Peyer's patch (tissue), 4 donors: ENCODE measurements around the gene ITGB3. TPM values are rescaled to one million over a fixed set of nuclear protein-coding genes. Genes with fewer than 3 reads are reported as not detected.
A peak's percentile ranks its signal among the peaks of the same experiment; 100 is the strongest.
"Not testable (repeated sequence)": the region's sequence is repeated elsewhere in the genome, so short reads cannot be mapped to it uniquely, and the experiment has no call there.

ENCODE experiments used
- DNase-seq, 3 donors: peaks; one replicate each; pipeline ENCODE4 v3.0.0-alpha.2; 2017 to 2019
- H3K27ac ChIP-seq, 4 donors: fragments of 200-600 bp; sonication (generic); one replicate each; pipeline ENCODE4 v1.5.1; 2016 to 2019
- H3K27me3 ChIP-seq, 2 donors: fragments of 200-600 bp; sonication (generic); one replicate each; pipeline ENCODE4 v1.5.1; 2019
- H3K36me3 ChIP-seq, 3 donors: fragments of 200-600 bp; sonication (generic); one replicate each; pipeline ENCODE4 v1.5.1; 2016 to 2019
- H3K4me1 ChIP-seq, 4 donors: fragments of 200-600 bp; sonication (generic); one replicate each; pipeline ENCODE4 v1.5.1; 2016 to 2019
- H3K4me3 ChIP-seq, 4 donors: fragments of 200-600 bp; sonication (generic); 1 replicate in 3 of 4; 2 replicates in 1 of 4; pipeline ENCODE4 v1.5.1; 2016 to 2019; ENCODE audit warnings: mild to moderate bottlenecking in 1 of 4
- H3K9me3 ChIP-seq, 4 donors: fragments of 200-600 bp; sonication (generic); one replicate each; pipeline ENCODE4 v1.5.1; 2016 to 2019; ENCODE audit warnings: mild to moderate bottlenecking in 1 of 4
- CTCF ChIP-seq, 6 experiments: fragments of 450-650 bp in 4 of 6; fragments of 200-600 bp in 2 of 6; sonication (generic) in 1 of 6; IDR thresholded peaks; one replicate each; pipeline ENCODE4 v1.5.1; 2017 to 2019; ENCODE audit warnings: antibody characterized with exemption in 6 of 6, mild to moderate bottlenecking in 3 of 6, moderate library complexity in 1 of 6
- POLR2A ChIP-seq, 2 donors: fragments of 450-650 bp; IDR thresholded peaks; one replicate each; pipeline ENCODE4 v1.5.1; 2017; ENCODE audit warnings: antibody characterized with exemption in 2 of 2, mild to moderate bottlenecking in 2 of 2, moderate library complexity in 2 of 2
- total RNA-seq, 4 donors: library from RNA; depleted of rRNA; stranded (reverse); fragments of >200 nt; gene quantifications; one replicate each; pipeline ENCODE4 v1.1.0, GENCODE V29; 2016

Gene ITGB3
- total RNA-seq, 4 donors from 2014 or later = 4.6 to 18.2 (median 6.6) TPM

DNA sequence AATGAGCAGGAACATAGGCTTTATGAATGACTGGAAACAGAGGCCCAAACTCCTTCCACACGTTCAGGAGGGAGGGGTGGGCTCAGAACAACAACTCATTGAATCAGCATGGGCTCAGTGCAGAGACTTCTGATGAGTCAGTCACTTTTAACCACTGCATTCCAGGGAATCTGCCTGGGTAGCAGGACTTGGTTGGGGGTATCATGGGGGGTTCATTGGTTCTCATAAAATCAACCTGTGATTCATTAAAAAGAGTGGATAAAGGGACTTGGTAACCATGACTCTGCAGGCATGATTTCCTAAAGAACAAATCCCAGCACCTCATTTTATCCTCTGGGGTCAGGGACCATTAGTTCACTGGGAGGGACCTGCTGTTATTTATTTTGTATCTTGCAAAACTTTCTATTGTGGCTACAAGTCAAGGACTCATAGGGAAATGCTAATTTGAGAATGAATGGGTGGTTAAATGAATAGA lies 13.8 kb downstream of the ITGB3 start:
- Histone ChIP-seq H3K4me1 (peaks cover 0 to 5% (median 0%) of the 10 kb centered on the region in 4 donors), H3K4me3 (no peak overlapping the region), H3K9me3 (no peaks in the 10 kb centered on the region), H3K36me3 (no peaks in the 10 kb centered on the region), H3K27me3 (no peaks in the 10 kb centered on the region), H3K27ac (peak overlapping the region in 2 of 4 donors; percentile 2 to 68)
- no peak for DNase-seq
- TF ChIP-seq POLR2A (IDR thresholded peaks at IDR 0.05) (no peak), CTCF (IDR thresholded peaks at IDR 0.05) (no peak)

- not testable (repeated sequence) for H3K9me3 ChIP-seq, H3K27ac ChIP-seq
These were observed 15.3 kb downstream of the ITGB3 start for GRCh38 chr17:47268964-47269363.

GRCh38 chr17:47269561-47270280 lies 16.1 kb downstream of the ITGB3 start:
- H3K27ac ChIP-seq, H3K27me3 ChIP-seq, DNase-seq, H3K36me3 ChIP-seq, H3K4me1 ChIP-seq, H3K9me3 ChIP-seq, H3K4me3 ChIP-seq: not testable (repeated sequence)

More at GRCh38 chr17:47268964-47269363, 15.3 kb downstream of the ITGB3 start:
- not testable (repeated sequence) for H3K36me3 ChIP-seq, DNase-seq, H3K4me3 ChIP-seq, H3K4me1 ChIP-seq, H3K27me3 ChIP-seq

DNA sequence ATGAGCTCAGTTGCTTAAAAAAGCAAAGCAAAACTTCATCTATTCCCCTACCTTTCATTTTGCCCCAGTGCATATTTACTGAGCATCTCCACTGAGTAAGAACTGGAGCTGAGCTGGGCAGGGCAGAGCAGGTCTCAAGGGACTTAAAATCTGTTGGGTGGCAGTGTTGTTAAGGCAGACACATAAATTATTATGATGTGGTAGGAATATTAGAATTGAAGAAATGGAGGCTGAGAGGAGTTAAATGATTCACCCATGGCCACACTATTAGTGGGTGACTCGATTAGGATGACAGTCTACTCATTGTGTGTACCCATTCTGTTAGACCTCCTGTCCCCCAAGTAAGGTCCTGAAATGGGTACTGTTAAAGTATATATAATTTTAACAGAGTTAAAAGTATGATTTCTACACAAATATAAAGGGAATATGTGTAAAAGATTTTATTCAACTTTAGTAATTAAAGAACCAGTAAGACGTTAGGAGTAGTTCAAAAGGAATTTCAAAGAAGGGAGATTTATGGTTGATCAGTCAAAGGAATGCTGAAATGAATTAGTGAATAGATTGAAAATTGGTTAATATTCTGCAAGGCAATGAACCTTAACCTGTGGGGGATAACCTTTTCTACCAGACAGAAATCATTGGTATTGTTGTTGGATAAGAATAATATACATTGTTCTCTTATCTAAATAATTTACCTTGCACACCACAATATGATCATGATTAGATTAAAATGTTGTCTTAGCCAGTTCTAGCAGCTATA lies 17.5 kb downstream of the ITGB3 start:
- Histone ChIP-seq H3K36me3 (no peaks in the 10 kb centered on the region), H3K27me3 (no peaks in the 10 kb centered on the region), H3K4me1 (peaks cover 0 to 13% (median 2%) of the 10 kb centered on the region in 4 donors), H3K4me3 (no peak overlapping the region), H3K9me3 (no peaks in the 10 kb centered on the region), H3K27ac (no peak overlapping the region)
- TF ChIP-seq CTCF (IDR thresholded peaks at IDR 0.05) (no peak), POLR2A (IDR thresholded peaks at IDR 0.05) (no peak)
- DNase-seq = no peak

DNA sequence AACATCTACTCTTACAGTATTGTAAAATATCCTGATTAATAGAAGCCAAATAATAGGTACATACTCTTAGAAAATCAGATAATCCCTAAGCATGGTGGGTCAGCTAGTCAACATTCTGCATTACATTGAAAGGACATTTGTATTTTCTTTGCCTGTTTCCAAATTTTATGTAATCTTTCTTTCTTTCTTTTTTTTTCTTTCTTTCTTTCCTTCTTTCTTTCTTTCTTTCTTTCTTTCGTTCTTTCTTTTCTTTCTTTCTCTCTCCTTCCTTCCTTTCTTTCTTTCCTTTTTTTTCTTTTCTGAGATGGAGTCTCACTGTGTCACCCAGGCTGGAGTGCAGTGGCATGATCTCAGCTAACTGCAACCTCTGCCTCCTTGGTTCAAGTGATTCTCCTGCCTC lies 18.9 kb downstream of the ITGB3 start:
- TF ChIP-seq CTCF (IDR thresholded peaks at IDR 0.05) = no peak
- no peaks in the 10 kb centered on the region for H3K27me3 ChIP-seq
- H3K4me1 ChIP-seq = peaks cover 0 to 26% (median 2%) of the 10 kb centered on the region in 4 donors
- no peak for DNase-seq
- H3K9me3 ChIP-seq = no peaks in the 10 kb centered on the region
- H3K36me3 ChIP-seq = no peaks in the 10 kb centered on the region
- H3K27ac ChIP-seq = no peak overlapping the region
- H3K4me3 ChIP-seq = no peak overlapping the region

DNA sequence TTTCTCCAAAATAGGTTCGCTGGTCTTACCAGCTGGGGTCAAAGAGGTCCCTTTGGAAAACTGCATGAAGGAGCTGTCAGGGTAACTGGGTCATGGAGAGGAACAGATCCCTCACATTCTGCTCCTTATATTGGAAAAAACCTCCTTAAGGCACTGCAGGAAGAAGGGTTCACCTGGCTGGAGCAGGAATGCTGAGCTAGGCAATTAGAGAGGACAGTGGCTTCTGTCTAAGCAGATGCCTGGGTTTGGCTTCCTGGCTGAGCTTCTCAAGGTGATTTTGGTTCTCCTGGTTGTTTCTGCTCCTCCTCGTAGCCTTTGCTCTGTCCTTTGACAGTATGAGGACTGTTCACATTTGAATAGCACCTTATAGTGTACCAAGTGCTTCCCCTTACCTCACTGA lies 19.6 kb downstream of the ITGB3 start:
- peaks cover 0 to 34% (median 4%) of the 10 kb centered on the region in 4 donors for H3K4me1 ChIP-seq
- H3K27me3 ChIP-seq = no peaks in the 10 kb centered on the region
- no peak for DNase-seq
- no peak overlapping the region for H3K27ac ChIP-seq
- H3K4me3 ChIP-seq = no peak overlapping the region
- TF ChIP-seq POLR2A (IDR thresholded peaks at IDR 0.05) = no peak
- no peak for TF ChIP-seq CTCF (IDR thresholded peaks at IDR 0.05)
- no peaks in the 10 kb centered on the region for H3K9me3 ChIP-seq
- H3K36me3 ChIP-seq = no peaks in the 10 kb centered on the region
